K562 (cell line): ENCODE measurements around the gene NSDHL. TPM values are rescaled to one million over a fixed set of nuclear protein-coding genes. Genes with fewer than 3 reads are reported as not detected.

Experiments
- EP400 ChIP-seq: fragments of 450-650 bp; IDR thresholded peaks from 2 replicates; pipeline ENCODE4 v1.6.1; 2017; ENCODE audit warnings: antibody characterized with exemption, mild to moderate bottlenecking, moderate library complexity
- FOSL1 ChIP-seq: fragments of 200-800 bp; sonication (Bioruptor generic); conservative IDR thresholded peaks from 2 replicates; pipeline ENCODE4 v1.6.1; 2016; ENCODE audit warnings: missing genetic modification characterization, missing compliant biosample characterization
- RAD21 ChIP-seq, 2 experiments: fragments of 250-450 bp in 1 of 2; fragments of 450-650 bp in 1 of 2; sonication (Bioruptor Pico) in 1 of 2; formaldehyde crosslinking in 1 of 2; IDR thresholded peaks in 1 of 2; conservative IDR thresholded peaks in 1 of 2; 2 replicates each; pipeline versions ENCODE4 v1.4.0 to v1.8.0; 2020 to 2022; ENCODE audit warnings: mild to moderate bottlenecking in 2 of 2, moderate library complexity in 1 of 2
- SMC3 ChIP-seq: conservative IDR thresholded peaks from 2 replicates; pipeline ENCODE4 v1.6.1; 2011; ENCODE audit warnings: low read depth, low read length, improper control_type of control experiment; ENCODE audit not compliant: insufficient read depth
- SPI1 ChIP-seq: IDR thresholded peaks from 2 replicates; pipeline ENCODE4 v1.6.1; 2011; ENCODE audit warnings: low read depth, low read length, control low read depth, borderline replicate concordance
- STAT5A ChIP-seq: IDR thresholded peaks from 2 replicates; pipeline ENCODE4 v1.6.1; 2012; ENCODE audit warnings: low read length, inconsistent platforms, borderline replicate concordance
- ZBTB7A ChIP-seq: IDR thresholded peaks from 2 replicates; pipeline ENCODE4 v1.6.1; 2011; ENCODE audit warnings: low read depth, mild to moderate bottlenecking, low read length, moderate library complexity, borderline replicate concordance; ENCODE audit not compliant: control insufficient read depth
- ZNF445 ChIP-seq: fragments of 250-450 bp; sonication (Bioruptor Pico); IDR thresholded peaks from 2 replicates; pipeline ENCODE4 v1.4.0; 2020; ENCODE audit warnings: low read depth, mild to moderate bottlenecking, moderate library complexity
- polyA plus RNA-seq, 8 experiments: library from polyadenylated mRNA; depleted of rRNA in 4 of 8; stranded (reverse) in 5 of 8; unstranded in 3 of 8; fragments of >200 nt; fragmentation: Nextera tagmentation in 2 of 8; fragmentation: Illumina TruSeq in 1 of 8; extraction: Ambion mirVana in 2 of 8; extraction: Trizol in 1 of 8; gene quantifications; 2 replicates each; pipeline versions ENCODE4 v1.2.1 to v1.2.3, GENCODE V29; 2011 to 2014; ENCODE audit warnings: inconsistent platforms in 1 of 8, missing spikeins in 1 of 8
- total RNA-seq, 7 experiments: library from RNA; depleted of rRNA in 6 of 7; stranded (reverse); fragments of >200 nt in 6 of 7; fragmentation: Illumina TruSeq in 2 of 7; extraction: Trizol in 2 of 7; gene quantifications; 2 replicates each; pipeline versions ENCODE4 v1.2.1 to v1.2.3, GENCODE V29; 2011 to 2021; ENCODE audit warnings: low replicate concordance in 1 of 7
- TF ChIP-seq, protein P1 (sequence below): sonication (generic); formaldehyde crosslinking; IDR thresholded peaks from 2 replicates; pipeline ENCODE4 v1.8.1; 2023; ENCODE audit warnings: mild to moderate bottlenecking, missing genetic modification reagents
- TF ChIP-seq, protein P2 (sequence below), 3 experiments: IDR thresholded peaks in 2 of 3; conservative IDR thresholded peaks in 1 of 3; 2 replicates each; pipeline ENCODE4 v1.5.1; 2011 to 2012; ENCODE audit warnings: low read length in 3 of 3, mild to moderate bottlenecking in 3 of 3, control low read depth in 2 of 3, improper control_type of control experiment in 1 of 3, inconsistent platforms in 1 of 3, low read depth in 1 of 3, mixed read lengths in 1 of 3, moderate library complexity in 1 of 3; ENCODE audit not compliant: insufficient read depth in 2 of 3
- TF ChIP-seq, protein P3 (sequence below), 2 experiments: fragments of 450-650 bp in 1 of 2; sonication (generic) in 1 of 2; formaldehyde crosslinking in 1 of 2; IDR thresholded peaks in 1 of 2; conservative IDR thresholded peaks in 1 of 2; 2 replicates each; pipeline versions ENCODE4 v1.6.1 to v1.8.1; 2016 to 2023; ENCODE audit warnings: mild to moderate bottlenecking in 2 of 2, moderate library complexity in 2 of 2, inconsistent platforms in 1 of 2, missing genetic modification reagents in 1 of 2
- TF ChIP-seq, protein P4 (sequence below): fragments of 450-650 bp; IDR thresholded peaks from 2 replicates; pipeline ENCODE4 v1.6.1; 2018; ENCODE audit not compliant: partially characterized antibody

The NSDHL gene
- total and polyA plus RNA-seq, 9 of the 15 experiments (the other 6 are each of a cell fraction or from before 2014, with no cell fraction given): 22.5 to 63.4 (median 40.8) TPM

DNA sequence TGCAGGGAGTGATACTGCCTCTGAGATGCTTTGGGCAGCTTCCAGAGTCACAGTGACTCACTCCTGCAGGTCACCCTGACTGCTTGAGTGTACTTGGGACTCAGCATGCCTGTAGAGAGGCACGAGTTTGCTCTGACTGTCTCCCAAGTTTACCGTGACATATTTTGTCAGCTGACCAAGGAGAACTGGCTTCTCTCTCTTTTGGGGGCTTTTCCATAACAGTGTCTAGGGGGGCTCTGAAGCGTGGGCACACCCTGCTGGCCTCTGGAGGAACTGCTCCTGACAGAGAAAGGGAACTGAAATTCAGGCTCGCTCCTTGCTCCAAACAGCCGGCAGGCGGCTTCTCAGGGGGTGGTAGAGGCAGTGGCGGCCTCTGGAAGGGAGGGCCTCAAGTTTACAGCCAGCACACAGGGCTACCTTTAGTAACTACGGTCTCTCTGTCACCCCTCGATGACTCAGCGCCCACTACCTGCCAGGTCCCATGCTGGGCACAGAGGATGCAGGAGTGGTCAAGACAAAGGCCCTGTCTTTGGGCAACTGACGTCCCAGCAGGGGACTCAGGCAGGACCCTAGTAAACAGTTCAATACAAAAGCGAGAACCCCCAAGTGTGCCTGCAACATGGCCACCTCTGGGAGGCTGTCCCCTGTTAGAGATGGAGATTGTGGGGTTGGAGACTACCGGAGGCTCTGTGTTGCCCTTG lies 84.8 kb downstream of the NSDHL start (continued):
- no peak for TF ChIP-seq STAT5A
- TF ChIP-seq, protein P1, sequence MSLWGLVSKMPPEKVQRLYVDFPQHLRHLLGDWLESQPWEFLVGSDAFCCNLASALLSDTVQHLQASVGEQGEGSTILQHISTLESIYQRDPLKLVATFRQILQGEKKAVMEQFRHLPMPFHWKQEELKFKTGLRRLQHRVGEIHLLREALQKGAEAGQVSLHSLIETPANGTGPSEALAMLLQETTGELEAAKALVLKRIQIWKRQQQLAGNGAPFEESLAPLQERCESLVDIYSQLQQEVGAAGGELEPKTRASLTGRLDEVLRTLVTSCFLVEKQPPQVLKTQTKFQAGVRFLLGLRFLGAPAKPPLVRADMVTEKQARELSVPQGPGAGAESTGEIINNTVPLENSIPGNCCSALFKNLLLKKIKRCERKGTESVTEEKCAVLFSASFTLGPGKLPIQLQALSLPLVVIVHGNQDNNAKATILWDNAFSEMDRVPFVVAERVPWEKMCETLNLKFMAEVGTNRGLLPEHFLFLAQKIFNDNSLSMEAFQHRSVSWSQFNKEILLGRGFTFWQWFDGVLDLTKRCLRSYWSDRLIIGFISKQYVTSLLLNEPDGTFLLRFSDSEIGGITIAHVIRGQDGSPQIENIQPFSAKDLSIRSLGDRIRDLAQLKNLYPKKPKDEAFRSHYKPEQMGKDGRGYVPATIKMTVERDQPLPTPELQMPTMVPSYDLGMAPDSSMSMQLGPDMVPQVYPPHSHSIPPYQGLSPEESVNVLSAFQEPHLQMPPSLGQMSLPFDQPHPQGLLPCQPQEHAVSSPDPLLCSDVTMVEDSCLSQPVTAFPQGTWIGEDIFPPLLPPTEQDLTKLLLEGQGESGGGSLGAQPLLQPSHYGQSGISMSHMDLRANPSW: 0 out of 2 replicates have a peak, but pooled peaks have one; percentile 29
- peak; percentile 42 for TF ChIP-seq FOSL1 (tag)
- peak; percentile 72 for TF ChIP-seq SPI1
- TF ChIP-seq, protein P2, sequence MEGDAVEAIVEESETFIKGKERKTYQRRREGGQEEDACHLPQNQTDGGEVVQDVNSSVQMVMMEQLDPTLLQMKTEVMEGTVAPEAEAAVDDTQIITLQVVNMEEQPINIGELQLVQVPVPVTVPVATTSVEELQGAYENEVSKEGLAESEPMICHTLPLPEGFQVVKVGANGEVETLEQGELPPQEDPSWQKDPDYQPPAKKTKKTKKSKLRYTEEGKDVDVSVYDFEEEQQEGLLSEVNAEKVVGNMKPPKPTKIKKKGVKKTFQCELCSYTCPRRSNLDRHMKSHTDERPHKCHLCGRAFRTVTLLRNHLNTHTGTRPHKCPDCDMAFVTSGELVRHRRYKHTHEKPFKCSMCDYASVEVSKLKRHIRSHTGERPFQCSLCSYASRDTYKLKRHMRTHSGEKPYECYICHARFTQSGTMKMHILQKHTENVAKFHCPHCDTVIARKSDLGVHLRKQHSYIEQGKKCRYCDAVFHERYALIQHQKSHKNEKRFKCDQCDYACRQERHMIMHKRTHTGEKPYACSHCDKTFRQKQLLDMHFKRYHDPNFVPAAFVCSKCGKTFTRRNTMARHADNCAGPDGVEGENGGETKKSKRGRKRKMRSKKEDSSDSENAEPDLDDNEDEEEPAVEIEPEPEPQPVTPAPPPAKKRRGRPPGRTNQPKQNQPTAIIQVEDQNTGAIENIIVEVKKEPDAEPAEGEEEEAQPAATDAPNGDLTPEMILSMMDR (IDR thresholded peaks at IDR 0.05 in 2 of 3, conservative IDR thresholded peaks at IDR 0.05 in 1 of 3; ENCODE audit: insufficient read depth in 2 of 3, low read depth in 1 of 3, low read length in 3 of 3): peak; percentile 91 to 96 (median 94)
- TF ChIP-seq SMC3: 0 out of 2 replicates have a peak, but pooled peaks have one; percentile 27
- no peak for TF ChIP-seq ZNF445 (CRISPR knock-in tag)
- TF ChIP-seq, protein P3, sequence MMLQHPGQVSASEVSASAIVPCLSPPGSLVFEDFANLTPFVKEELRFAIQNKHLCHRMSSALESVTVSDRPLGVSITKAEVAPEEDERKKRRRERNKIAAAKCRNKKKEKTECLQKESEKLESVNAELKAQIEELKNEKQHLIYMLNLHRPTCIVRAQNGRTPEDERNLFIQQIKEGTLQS (IDR thresholded peaks at IDR 0.05): peak; percentile 47
- TF ChIP-seq, protein P3 (CRISPR knock-in tag; conservative IDR thresholded peaks at IDR 0.05): no peak
- TF ChIP-seq ZBTB7A: peak; percentile 49; the same call in 1 of the 2 replicates
- TF ChIP-seq, protein P4, sequence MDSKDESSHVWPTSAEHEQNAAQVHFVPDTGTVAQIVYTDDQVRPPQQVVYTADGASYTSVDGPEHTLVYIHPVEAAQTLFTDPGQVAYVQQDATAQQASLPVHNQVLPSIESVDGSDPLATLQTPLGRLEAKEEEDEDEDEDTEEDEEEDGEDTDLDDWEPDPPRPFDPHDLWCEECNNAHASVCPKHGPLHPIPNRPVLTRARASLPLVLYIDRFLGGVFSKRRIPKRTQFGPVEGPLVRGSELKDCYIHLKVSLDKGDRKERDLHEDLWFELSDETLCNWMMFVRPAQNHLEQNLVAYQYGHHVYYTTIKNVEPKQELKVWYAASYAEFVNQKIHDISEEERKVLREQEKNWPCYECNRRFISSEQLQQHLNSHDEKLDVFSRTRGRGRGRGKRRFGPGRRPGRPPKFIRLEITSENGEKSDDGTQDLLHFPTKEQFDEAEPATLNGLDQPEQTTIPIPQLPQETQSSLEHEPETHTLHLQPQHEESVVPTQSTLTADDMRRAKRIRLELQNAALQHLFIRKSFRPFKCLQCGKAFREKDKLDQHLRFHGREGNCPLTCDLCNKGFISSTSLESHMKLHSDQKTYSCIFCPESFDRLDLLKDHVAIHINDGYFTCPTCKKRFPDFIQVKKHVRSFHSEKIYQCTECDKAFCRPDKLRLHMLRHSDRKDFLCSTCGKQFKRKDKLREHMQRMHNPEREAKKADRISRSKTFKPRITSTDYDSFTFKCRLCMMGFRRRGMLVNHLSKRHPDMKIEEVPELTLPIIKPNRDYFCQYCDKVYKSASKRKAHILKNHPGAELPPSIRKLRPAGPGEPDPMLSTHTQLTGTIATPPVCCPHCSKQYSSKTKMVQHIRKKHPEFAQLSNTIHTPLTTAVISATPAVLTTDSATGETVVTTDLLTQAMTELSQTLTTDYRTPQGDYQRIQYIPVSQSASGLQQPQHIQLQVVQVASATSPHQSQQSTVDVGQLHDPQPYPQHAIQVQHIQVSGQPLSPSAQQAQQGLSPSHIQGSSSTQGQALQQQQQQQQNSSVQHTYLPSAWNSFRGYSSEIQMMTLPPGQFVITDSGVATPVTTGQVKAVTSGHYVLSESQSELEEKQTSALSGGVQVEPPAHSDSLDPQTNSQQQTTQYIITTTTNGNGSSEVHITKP: no peak
- no peak for TF ChIP-seq EP400
- peak; percentile 41 to 62 for TF ChIP-seq RAD21 (CRISPR knock-in tag; conservative IDR thresholded peaks at IDR 0.05 in 1 of 2, IDR thresholded peaks at IDR 0.05 in 1 of 2)
